ENCODE data around the gene UBR2. TPM values are rescaled to one million over a fixed set of nuclear protein-coding genes. Genes with fewer than 3 reads are reported as not detected.

UBR2 gene
- total and polyA plus RNA-seq, 2 donors from 2014 or later = 7.6 to 35.2 TPM

DNA sequence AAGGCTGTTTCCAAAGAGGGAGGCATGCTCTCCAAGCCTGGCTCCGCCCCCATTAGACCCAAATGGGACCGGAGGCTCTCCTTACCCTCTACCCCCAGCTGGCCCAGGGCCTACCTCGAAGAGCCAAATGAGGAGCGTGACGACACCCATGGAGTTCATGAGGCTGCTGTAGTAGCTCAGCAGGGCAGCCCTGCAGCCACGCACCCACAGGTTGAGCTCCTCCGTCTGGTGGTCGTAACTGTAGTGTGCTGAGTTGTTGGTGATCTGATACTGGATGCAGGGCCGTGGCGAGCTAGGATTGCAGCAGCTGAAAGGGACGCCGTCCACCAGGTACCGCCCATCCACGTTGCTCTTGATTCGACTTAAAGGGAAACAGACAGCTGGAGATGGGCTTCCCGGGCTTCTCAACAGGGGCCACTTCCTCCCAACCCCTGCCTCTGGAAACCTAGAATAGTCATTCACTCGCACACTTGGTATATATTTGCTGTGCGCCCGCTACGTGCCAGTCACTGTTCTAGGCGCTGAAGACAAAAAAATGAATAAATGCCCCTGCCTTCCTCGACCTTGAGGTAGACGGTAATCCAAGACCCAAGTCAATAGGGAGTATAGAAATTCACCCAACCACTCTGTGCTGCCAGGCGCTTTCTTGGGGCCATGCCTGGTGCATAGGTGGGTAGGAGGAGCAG is 140.6 kb downstream of the UBR2 start:
- H3K36me3 ChIP-seq (ENCODE audit: control insufficient read depth in 2 of 3, insufficient read depth in 3 of 3, low read length in 3 of 3) = no peaks in the 10 kb centered on the region
- DNase-seq (peak; percentile 77 to 84 (median 78)), FAIRE-seq (no peak)
- H3K9me3 ChIP-seq (ENCODE audit: control insufficient read depth in 2 of 3, insufficient read depth in 1 of 3, low read length in 3 of 3) = no peaks in the 10 kb centered on the region
- no peak overlapping the region for H3K27ac ChIP-seq (ENCODE audit: low read depth in 2 of 2, low read length in 2 of 2)
- no peaks in the 10 kb centered on the region for H3K4me1 ChIP-seq (ENCODE audit: control insufficient read depth in 2 of 3, insufficient read depth in 2 of 3, low read depth in 1 of 3, low read length in 3 of 3)
- intact Hi-C loops (cut with DNase I) = no loop called here
- peak overlapping the region in 1 of 3 donors; percentile 58 for H3K9ac ChIP-seq (ENCODE audit: low read length in 3 of 3)
- no peaks in the 10 kb centered on the region for H3K27me3 ChIP-seq (ENCODE audit: control insufficient read depth, insufficient read depth, low read length)
- H3K4me3 ChIP-seq (ENCODE audit: low read length in 3 of 3) = peak overlapping the region; percentile 55 to 70 (median 67)
- TF ChIP-seq CTCF (IDR thresholded peaks at IDR 0.05; ENCODE audit: borderline replicate concordance, extremely low read depth, insufficient read depth) = no peak

DNA sequence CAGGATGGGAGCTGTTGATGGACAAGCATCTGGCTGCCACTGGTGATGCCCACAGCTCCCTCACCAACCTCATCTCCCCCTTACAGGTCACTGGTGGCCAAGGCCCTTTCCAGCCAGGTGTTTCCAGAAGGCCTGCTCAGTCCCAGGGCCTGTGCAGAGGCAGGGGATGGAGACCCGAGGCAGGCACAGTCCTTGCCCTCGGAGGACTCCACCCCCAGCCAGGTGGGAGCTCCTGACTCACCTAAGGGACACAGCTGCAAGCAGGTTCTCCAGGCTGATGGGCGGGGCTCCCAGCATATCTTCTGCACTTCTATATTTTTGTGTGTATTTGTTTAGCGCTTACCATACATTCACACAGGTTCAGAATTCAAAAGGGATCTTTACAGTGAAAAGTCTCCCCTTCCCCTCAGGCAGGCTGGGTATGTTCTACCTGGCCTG is 141.1 kb downstream of the UBR2 start:
- Histone ChIP-seq H3K36me3 (ENCODE audit: control insufficient read depth in 2 of 3, insufficient read depth in 3 of 3, low read length in 3 of 3) (no peaks in the 10 kb centered on the region), H3K9me3 (ENCODE audit: control insufficient read depth in 2 of 3, insufficient read depth in 1 of 3, low read length in 3 of 3) (no peaks in the 10 kb centered on the region), H3K27me3 (ENCODE audit: control insufficient read depth, insufficient read depth, low read length) (no peaks in the 10 kb centered on the region), H3K27ac (ENCODE audit: low read depth in 2 of 2, low read length in 2 of 2) (no peak overlapping the region), H3K4me1 (ENCODE audit: control insufficient read depth in 2 of 3, insufficient read depth in 2 of 3, low read depth in 1 of 3, low read length in 3 of 3) (no peaks in the 10 kb centered on the region), H3K4me3 (ENCODE audit: low read length in 3 of 3) (no peak overlapping the region), H3K9ac (ENCODE audit: low read length in 3 of 3) (no peak overlapping the region)
- intact Hi-C loops (cut with DNase I) = no loop called here
- TF ChIP-seq CTCF (IDR thresholded peaks at IDR 0.05; ENCODE audit: borderline replicate concordance, extremely low read depth, insufficient read depth) = no peak
- DNase-seq (peak in 1 of 5 donors; percentile 54), FAIRE-seq (no peak)

DNA sequence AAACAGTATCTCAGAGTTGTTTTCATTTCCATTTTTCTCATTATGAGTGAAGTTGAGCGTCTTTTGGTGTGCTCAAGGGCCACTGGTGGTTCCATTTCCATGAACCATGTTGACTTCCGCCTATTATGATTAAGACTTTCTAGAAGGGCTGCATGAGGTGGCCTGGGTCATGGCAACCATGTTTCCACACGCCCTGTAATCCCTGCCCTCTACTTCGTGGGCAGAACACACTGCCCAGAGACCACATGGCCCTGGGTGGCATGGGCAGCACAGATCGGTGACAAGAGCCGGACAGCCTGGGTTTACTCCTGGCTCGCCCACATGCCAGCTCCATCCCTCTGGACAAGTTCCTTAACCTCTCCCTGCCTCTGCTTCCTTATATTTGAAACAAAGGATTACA is 143.8 kb downstream of the UBR2 start:
- H3K4me1 ChIP-seq (ENCODE audit: control insufficient read depth in 2 of 3, insufficient read depth in 2 of 3, low read depth in 1 of 3, low read length in 3 of 3) = no peaks in the 10 kb centered on the region
- no peak overlapping the region for H3K27ac ChIP-seq (ENCODE audit: low read depth in 2 of 2, low read length in 2 of 2)
- H3K27me3 ChIP-seq (ENCODE audit: control insufficient read depth, insufficient read depth, low read length) = no peaks in the 10 kb centered on the region
- H3K36me3 ChIP-seq (ENCODE audit: control insufficient read depth in 2 of 3, insufficient read depth in 3 of 3, low read length in 3 of 3) = no peaks in the 10 kb centered on the region
- H3K9ac ChIP-seq (ENCODE audit: low read length in 3 of 3) = no peak overlapping the region
- H3K4me3 ChIP-seq (ENCODE audit: low read length in 3 of 3) = no peak overlapping the region
- FAIRE-seq (no peak), DNase-seq (no peak)
- intact Hi-C loops (cut with DNase I) = no loop called here
- peaks cover 0 to 7% (median 0%) of the 10 kb centered on the region in 3 donors for H3K9me3 ChIP-seq (ENCODE audit: control insufficient read depth in 2 of 3, insufficient read depth in 1 of 3, low read length in 3 of 3)
- TF ChIP-seq CTCF (IDR thresholded peaks at IDR 0.05; ENCODE audit: borderline replicate concordance, extremely low read depth, insufficient read depth) = no peak

All from kidney (tissue), 14 donors.